ENCODE results near the gene CCDC33.

CCDC33 gene

DNA sequence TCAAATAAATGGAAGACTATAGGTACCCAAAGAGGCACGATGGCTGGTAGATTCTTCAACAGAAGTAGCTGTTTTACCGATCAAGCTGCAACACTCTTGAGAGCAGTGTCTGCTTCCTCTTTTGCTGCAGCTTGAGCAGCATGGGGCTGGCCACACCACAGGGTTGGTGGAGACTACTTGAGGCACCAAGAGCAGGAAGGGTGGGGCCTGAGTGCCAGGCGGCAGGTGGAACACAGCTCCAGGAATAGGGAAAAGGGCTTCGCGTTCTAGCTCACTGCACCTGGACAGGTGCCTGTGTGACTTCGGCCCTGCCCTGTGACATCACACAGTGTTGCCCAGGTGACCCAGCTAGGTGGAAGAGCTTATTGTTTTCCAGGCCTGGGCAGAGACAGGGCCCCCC lies at the start of gene CCDC33:
Gene CCDC33 (plus strand): TSS at position 365 of the 400 bp plus-strand sequence. CDS start 394 bp downstream, outside the sequence.
- no peak within 1 kb of the TSS for H3K27ac ChIP-seq (ENCODE audit: low read depth, low read length)
- H2AFZ ChIP-seq (ENCODE audit: low read depth, low read length, severe bottlenecking) = no peak within 1 kb of the TSS
- no peak within 1 kb of the TSS for H3K9ac ChIP-seq (ENCODE audit: low read length)
- no peaks in the 10 kb centered on the region for H3K27me3 ChIP-seq (ENCODE audit: low read length)
- no peaks in the 10 kb centered on the region for H3K9me2 ChIP-seq (replicated peaks; ENCODE audit: insufficient read depth, low read length)
- H3F3A ChIP-seq (ENCODE audit: insufficient read depth) = no peaks in the 10 kb centered on the region
- no peaks in the 10 kb centered on the region for H4K20me1 ChIP-seq (ENCODE audit: low read depth, low read length)
- no peak within 1 kb of the TSS for H3K4me2 ChIP-seq (ENCODE audit: low read depth, low read length, poor library complexity, severe bottlenecking)
- no peak within 1 kb of the TSS for H3K4me3 ChIP-seq (ENCODE audit: insufficient read depth, low read length, poor library complexity, severe bottlenecking)
- no peaks in the 10 kb centered on the region for H3K79me2 ChIP-seq (ENCODE audit: insufficient read depth, low read length)
- H3K9me3 ChIP-seq (ENCODE audit: insufficient read depth, low read length) = no peaks in the 10 kb centered on the region
- no peak for TF ChIP-seq EZH2phosphoT487 (conservative IDR thresholded peaks at IDR 0.05; ENCODE audit: low read length)
- TF ChIP-seq, protein P1, sequence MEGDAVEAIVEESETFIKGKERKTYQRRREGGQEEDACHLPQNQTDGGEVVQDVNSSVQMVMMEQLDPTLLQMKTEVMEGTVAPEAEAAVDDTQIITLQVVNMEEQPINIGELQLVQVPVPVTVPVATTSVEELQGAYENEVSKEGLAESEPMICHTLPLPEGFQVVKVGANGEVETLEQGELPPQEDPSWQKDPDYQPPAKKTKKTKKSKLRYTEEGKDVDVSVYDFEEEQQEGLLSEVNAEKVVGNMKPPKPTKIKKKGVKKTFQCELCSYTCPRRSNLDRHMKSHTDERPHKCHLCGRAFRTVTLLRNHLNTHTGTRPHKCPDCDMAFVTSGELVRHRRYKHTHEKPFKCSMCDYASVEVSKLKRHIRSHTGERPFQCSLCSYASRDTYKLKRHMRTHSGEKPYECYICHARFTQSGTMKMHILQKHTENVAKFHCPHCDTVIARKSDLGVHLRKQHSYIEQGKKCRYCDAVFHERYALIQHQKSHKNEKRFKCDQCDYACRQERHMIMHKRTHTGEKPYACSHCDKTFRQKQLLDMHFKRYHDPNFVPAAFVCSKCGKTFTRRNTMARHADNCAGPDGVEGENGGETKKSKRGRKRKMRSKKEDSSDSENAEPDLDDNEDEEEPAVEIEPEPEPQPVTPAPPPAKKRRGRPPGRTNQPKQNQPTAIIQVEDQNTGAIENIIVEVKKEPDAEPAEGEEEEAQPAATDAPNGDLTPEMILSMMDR (IDR thresholded peaks at IDR 0.05; ENCODE audit: insufficient read depth, low read length, poor library complexity, severe bottlenecking) = no peak
- no peaks in the 10 kb centered on the region for H3K36me3 ChIP-seq (ENCODE audit: low read length)

DNA sequence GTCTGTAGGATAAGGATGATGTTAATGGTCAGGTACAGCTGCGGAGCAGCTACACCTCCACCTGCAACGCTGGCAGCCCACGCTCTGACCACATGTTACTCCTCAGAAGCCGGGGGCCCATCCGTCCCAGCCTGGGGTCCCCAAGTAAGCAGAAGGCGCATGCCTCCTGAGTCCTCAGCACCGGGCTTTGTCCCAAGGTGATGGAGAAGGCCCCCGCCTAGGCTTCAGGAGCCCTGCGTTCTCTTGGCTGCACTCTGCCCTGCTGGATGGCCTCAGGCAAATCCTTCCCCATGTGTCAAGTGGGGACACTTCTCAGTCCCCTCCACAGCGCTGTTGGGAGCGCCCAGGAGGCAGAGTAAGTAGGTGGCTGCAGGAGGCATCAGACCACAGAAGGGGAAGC lies 47.9 kb upstream of the CCDC33 start:
- no peak overlapping the region for H2AFZ ChIP-seq (ENCODE audit: low read depth, low read length, severe bottlenecking)
- no peaks in the 10 kb centered on the region for H3K9me3 ChIP-seq (ENCODE audit: insufficient read depth, low read length)
- H3F3A ChIP-seq (ENCODE audit: insufficient read depth) = no peaks in the 10 kb centered on the region
- H3K36me3 ChIP-seq (ENCODE audit: low read length) = no peaks in the 10 kb centered on the region
- 0 out of 2 replicates have a peak, but pooled peaks cover 2% of the 10 kb centered on the region for H3K27me3 ChIP-seq (ENCODE audit: low read length)
- H3K27ac ChIP-seq (ENCODE audit: low read depth, low read length) = no peak overlapping the region
- no peak for TF ChIP-seq EZH2phosphoT487 (conservative IDR thresholded peaks at IDR 0.05; ENCODE audit: low read length)
- TF ChIP-seq, protein P1 (IDR thresholded peaks at IDR 0.05; ENCODE audit: insufficient read depth, low read length, poor library complexity, severe bottlenecking) = no peak
- H3K9ac ChIP-seq (ENCODE audit: low read length) = no peak overlapping the region
- H3K4me2 ChIP-seq (ENCODE audit: low read depth, low read length, poor library complexity, severe bottlenecking) = no peak overlapping the region
- no peaks in the 10 kb centered on the region for H3K79me2 ChIP-seq (ENCODE audit: insufficient read depth, low read length)
- no peak overlapping the region for H3K4me3 ChIP-seq (ENCODE audit: insufficient read depth, low read length, poor library complexity, severe bottlenecking)
- H3K9me2 ChIP-seq (replicated peaks; ENCODE audit: insufficient read depth, low read length) = no peaks in the 10 kb centered on the region
- no peaks in the 10 kb centered on the region for H4K20me1 ChIP-seq (ENCODE audit: low read depth, low read length)

DNA sequence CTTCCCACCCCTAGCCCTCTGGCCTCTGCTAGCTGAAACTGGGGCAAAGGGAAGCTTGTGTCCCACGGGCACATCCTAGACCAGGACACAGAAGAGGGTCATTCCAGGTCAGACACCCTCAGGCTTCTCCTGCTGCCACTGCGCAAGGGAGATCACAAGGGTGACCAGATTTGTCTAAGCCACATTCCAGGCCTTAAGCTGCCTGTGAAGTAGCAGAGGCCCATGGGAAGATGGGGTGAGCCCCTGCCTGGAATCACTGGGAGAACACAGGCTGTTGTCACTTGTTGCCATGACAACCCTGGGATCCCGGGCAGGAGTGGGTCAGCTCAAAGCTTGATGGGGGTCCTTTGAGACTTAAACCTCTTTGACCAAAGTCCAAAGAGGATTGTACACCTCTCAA lies 44.3 kb upstream of the CCDC33 start:
- TF ChIP-seq, protein P1 (IDR thresholded peaks at IDR 0.05; ENCODE audit: insufficient read depth, low read length, poor library complexity, severe bottlenecking) = no peak
- no peak for TF ChIP-seq EZH2phosphoT487 (conservative IDR thresholded peaks at IDR 0.05; ENCODE audit: low read length)
- H3K27me3 ChIP-seq (ENCODE audit: low read length) = 0 out of 2 replicates have a peak, but pooled peaks cover 2% of the 10 kb centered on the region
- no peaks in the 10 kb centered on the region for H3K36me3 ChIP-seq (ENCODE audit: low read length)
- H3K27ac ChIP-seq (ENCODE audit: low read depth, low read length) = no peak overlapping the region
- no peak overlapping the region for H3K9ac ChIP-seq (ENCODE audit: low read length)
- no peaks in the 10 kb centered on the region for H3K9me3 ChIP-seq (ENCODE audit: insufficient read depth, low read length)
- no peak overlapping the region for H2AFZ ChIP-seq (ENCODE audit: low read depth, low read length, severe bottlenecking)
- no peaks in the 10 kb centered on the region for H3F3A ChIP-seq (ENCODE audit: insufficient read depth)
- no peaks in the 10 kb centered on the region for H3K79me2 ChIP-seq (ENCODE audit: insufficient read depth, low read length)
- no peaks in the 10 kb centered on the region for H3K9me2 ChIP-seq (replicated peaks; ENCODE audit: insufficient read depth, low read length)
- no peaks in the 10 kb centered on the region for H4K20me1 ChIP-seq (ENCODE audit: low read depth, low read length)
- H3K4me2 ChIP-seq (ENCODE audit: low read depth, low read length, poor library complexity, severe bottlenecking) = no peak overlapping the region
- H3K4me3 ChIP-seq (ENCODE audit: insufficient read depth, low read length, poor library complexity, severe bottlenecking) = no peak overlapping the region

Data from SU-DHL-6 (cell line).